ENCODE results near the gene PHTF2.

Gene PHTF2

GRCh38 chr7:77895905-77896304 is 97.3 kb downstream of the PHTF2 start:
- H3K4me3 ChIP-seq (ENCODE audit: low read depth, low read length), result no peak overlapping the region
- TF ChIP-seq, protein P1, sequence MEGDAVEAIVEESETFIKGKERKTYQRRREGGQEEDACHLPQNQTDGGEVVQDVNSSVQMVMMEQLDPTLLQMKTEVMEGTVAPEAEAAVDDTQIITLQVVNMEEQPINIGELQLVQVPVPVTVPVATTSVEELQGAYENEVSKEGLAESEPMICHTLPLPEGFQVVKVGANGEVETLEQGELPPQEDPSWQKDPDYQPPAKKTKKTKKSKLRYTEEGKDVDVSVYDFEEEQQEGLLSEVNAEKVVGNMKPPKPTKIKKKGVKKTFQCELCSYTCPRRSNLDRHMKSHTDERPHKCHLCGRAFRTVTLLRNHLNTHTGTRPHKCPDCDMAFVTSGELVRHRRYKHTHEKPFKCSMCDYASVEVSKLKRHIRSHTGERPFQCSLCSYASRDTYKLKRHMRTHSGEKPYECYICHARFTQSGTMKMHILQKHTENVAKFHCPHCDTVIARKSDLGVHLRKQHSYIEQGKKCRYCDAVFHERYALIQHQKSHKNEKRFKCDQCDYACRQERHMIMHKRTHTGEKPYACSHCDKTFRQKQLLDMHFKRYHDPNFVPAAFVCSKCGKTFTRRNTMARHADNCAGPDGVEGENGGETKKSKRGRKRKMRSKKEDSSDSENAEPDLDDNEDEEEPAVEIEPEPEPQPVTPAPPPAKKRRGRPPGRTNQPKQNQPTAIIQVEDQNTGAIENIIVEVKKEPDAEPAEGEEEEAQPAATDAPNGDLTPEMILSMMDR (IDR thresholded peaks at IDR 0.05; ENCODE audit: low read depth, low read length), result no peak

DNA sequence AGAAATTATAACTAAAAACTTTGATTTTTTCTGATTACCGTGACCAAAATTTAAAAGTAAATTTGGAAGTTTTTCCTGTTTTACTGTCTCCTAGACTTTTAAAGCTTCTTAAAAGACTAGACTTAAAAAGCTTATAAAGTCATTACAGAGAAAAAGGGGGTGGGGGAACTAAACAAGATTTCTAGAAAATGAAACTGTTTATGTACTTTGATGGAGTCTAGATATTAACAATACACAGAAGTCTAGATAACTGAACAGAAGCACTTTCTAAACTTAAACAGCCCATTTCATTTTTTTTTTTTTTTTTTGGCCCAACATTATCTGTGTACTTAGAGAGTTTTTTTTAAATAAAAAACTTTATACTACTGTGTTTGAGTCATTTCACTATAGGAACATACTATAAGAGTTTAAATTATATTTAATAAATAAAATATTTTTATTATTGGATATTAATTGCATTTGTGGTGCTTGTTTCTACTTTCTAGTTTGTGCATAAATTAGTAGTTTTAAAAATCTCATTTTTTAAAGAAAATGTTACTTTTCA is 98.5 kb downstream of the PHTF2 start:
- TF ChIP-seq, protein P1 (IDR thresholded peaks at IDR 0.05; ENCODE audit: low read depth, low read length), result no peak
- H3K4me3 ChIP-seq (ENCODE audit: low read depth, low read length), result no peak overlapping the region

- no peak overlapping the region for H3K4me3 ChIP-seq (ENCODE audit: low read depth, low read length)
Observed at GRCh38 chr7:77899516-77899915, 100.9 kb downstream of the PHTF2 start.

GRCh38 chr7:77903597-77903996 is 105.0 kb downstream of the PHTF2 start:
- no peak overlapping the region for H3K4me3 ChIP-seq (ENCODE audit: low read depth, low read length)
- TF ChIP-seq, protein P1 (IDR thresholded peaks at IDR 0.05; ENCODE audit: low read depth, low read length), result no peak

More at GRCh38 chr7:77899516-77899915, 100.9 kb downstream of the PHTF2 start:
- TF ChIP-seq, protein P1 (IDR thresholded peaks at IDR 0.05; ENCODE audit: low read depth, low read length), result no peak

- TF ChIP-seq, protein P1 (IDR thresholded peaks at IDR 0.05; ENCODE audit: low read depth, low read length), result no peak
- H3K4me3 ChIP-seq (ENCODE audit: low read depth, low read length), result no peak overlapping the region
Observed at GRCh38 chr7:77904252-77904651, 105.7 kb downstream of the PHTF2 start.

GRCh38 chr7:77907281-77907680 is 108.7 kb downstream of the PHTF2 start:
- no peak overlapping the region for H3K4me3 ChIP-seq (ENCODE audit: low read depth, low read length)
- TF ChIP-seq, protein P1 (IDR thresholded peaks at IDR 0.05; ENCODE audit: low read depth, low read length), result no peak

DNA sequence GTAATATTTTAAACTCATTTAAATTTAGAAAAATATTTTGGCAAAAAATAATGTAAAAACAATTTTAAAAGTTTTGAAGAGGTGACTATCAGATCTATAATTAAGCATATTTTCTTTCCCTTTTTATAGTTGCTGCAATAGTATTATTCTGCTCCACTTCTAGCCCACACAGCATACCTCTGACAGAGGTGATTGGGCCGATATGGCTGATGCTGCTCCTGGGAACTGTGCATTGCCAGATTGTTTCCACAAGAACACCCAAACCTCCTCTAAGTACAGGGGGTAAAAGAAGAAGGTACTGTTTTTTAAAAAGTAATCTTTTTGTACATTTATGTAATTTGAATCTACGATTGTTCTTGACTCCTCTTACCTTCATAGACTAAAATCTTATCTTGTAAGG is 110.1 kb downstream of the PHTF2 start:
- TF ChIP-seq, protein P1 (IDR thresholded peaks at IDR 0.05; ENCODE audit: low read depth, low read length), result no peak

More for the DNA sequence above, 110.1 kb downstream of the PHTF2 start:
- H3K4me3 ChIP-seq (ENCODE audit: low read depth, low read length), result no peak overlapping the region
